ENCODE results near the gene CLEC11A.

- no peak for TF ChIP-seq PKNOX1 (IDR thresholded peaks at IDR 0.05)
- no peak for TF ChIP-seq SP1 (IDR thresholded peaks at IDR 0.05)
- TF ChIP-seq ELF4 (IDR thresholded peaks at IDR 0.05), result no peak
- no peak for TF ChIP-seq ZNF384 (IDR thresholded peaks at IDR 0.05)
- TF ChIP-seq SUZ12 (IDR thresholded peaks at IDR 0.05), result no peak
These were observed 13.1 kb upstream of the CLEC11A start for GRCh38 chr19:50710094-50710493.

Measured in HEK293T (cell line).